ENCODE measurements around the gene VEPH1.

The VEPH1 gene

DNA sequence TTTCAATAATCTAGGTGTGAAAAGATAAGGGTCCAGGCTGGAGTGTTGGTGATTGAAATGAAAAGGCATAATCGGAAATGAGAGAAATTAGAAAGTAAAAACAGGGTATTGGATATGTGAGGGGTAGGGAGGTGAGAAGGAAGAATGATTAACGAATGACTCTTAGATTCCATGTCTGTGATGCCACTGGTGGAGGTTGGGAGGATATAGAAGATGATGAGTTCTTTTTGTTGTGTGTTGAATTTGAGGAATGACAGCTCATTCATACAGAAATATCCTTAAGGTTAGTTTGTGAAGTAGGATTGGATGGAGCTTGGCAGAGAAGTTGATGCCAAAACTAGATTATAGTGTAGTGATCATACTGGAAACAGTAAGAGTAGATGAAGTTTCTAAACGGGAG, 271.1 kb downstream of the VEPH1 start:
- no peak for DNase-seq (ENCODE audit: extremely low read depth in 1 of 2, low read depth in 1 of 2)

DNA sequence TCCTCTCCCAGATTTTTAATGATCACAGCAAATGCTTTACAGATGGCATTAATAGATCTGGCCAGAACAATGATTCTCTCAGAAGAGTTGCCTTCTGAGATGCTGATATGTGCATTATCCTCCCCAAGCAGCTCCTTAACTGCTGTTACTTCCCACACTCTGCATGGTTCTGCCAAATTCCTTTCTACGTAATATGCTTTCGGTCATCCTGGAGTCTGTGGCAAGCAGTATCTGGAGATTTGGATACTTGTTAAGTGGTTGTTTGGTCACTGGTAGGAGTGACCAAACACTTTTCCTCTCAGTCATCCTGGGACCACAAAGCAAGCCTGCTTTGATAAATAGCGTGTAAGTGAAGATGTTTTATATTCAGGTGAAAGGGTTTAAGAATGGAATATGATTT, 272.1 kb downstream of the VEPH1 start:
- DNase-seq (ENCODE audit: extremely low read depth in 1 of 2, low read depth in 1 of 2) = no peak

DNA sequence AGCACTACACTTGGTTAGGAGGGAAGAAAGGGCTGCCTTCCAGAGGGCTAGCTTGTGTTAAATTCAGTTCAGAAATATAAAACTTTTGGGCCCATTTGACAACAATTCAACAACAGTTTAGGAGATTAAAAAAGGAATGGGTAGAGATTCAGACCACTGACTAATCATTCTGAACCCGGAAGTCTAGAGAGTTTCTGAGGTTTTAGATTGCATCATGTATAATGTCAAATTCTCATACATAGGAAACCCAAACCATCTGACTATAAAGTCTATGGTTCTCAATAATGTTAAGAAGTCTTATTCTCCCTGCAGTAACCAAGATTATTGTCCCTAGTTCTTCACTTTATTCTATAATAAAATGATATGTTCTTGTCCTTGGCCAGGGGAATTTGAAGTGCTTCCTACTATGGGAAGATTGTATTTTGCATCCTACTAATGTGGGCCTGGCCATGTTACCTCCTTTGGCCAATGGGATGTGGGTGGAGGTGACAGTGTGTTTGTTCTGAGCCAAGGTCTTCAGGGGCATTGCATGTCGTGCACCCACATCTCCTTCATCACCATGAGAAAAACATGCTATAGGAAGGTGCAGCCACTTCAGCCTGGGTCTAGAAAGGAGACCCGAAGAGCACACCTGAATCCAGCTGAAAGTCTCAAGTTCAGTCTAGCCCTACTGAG, 276.9 kb downstream of the VEPH1 start:
- no peak for DNase-seq (ENCODE audit: extremely low read depth in 1 of 2, low read depth in 1 of 2)

DNA sequence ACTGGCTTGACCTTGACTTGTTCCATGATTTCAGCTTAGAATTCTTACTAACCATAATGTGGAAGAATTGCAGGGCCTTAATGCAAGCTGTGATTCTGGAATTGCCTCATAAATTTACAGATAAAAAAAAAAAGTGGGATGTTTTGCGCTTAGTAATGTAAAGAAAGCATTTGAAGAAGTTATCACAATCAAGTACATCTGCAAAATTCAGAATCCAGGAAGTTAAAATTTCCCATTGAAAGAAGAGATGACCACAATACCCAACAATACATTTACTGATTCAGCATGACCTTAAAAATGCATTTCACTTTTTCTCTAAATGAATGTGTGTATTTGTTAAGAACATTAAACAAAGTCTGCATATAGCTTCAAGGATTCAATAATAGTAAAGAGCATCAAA, 278.2 kb downstream of the VEPH1 start:
- no peak for DNase-seq (ENCODE audit: extremely low read depth in 1 of 2, low read depth in 1 of 2)

DNA sequence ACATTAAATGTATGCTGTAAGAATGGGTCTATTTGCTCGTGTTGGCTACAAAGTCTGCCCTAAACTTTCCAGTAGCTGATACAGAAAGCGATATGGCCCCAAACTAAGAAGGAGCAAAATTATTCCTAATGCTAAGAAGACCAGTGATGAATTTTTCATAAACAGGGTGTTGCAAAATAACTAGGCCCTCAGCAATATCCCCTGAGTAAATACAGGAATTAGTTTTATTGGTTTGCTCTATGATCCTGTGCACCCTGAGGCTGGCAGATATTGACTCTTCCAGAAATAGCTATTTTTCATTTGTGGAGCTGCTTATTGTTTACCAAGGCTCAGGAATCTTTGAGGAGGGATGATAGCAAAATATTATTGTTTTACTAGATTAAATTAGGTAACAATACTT, 282.3 kb downstream of the VEPH1 start:
- DNase-seq (ENCODE audit: extremely low read depth in 1 of 2, low read depth in 1 of 2) = no peak

GRCh38 chr3:157220211-157220610, 283.0 kb downstream of the VEPH1 start:
- DNase-seq (ENCODE audit: extremely low read depth in 1 of 2, low read depth in 1 of 2) = no peak

DNA sequence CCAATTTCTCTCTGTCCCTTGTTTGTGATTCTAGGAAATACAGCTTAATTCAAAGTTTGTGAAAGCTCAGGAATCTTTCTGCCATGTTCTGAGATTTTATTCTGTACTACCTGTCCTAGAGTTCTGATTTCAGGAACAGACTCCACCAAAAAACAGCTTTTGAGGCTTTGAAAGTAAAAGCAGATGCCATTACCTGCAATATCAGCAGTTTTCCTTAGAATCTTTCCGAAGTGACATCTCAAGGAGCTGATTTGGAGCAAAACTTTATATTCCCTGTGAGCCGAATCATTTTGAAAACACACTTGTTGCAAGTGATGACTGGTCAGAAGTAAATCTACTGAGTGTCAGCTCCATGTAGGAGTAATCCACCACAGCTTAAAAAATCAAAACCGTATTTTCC, 284.0 kb downstream of the VEPH1 start:
- no peak for DNase-seq (ENCODE audit: extremely low read depth in 1 of 2, low read depth in 1 of 2)

Measured in activated CD8-positive, alpha-beta memory T cell treated with anti-CD3 and anti-CD28 coated beads for 1 hour (primary cell).